Brain microvascular endothelial cell (primary cell): ENCODE results near the gene ZSWIM8.

Experiments used
- DNase-seq: peaks from one replicate; pipeline ENCODE4 v3.0.0-alpha.2; 2020
- H3K27ac ChIP-seq: fragments of 250-450 bp; sonication (Bioruptor Pico); 2 replicates; pipeline ENCODE4 v1.5.1; 2020; ENCODE audit warnings: mild to moderate bottlenecking, moderate library complexity
- H3K27me3 ChIP-seq: fragments of 250-450 bp; sonication (Bioruptor Pico); replicated peaks from 2 replicates; pipeline ENCODE4 v1.5.1; 2020; ENCODE audit warnings: mild to moderate bottlenecking
- H3K36me3 ChIP-seq: fragments of 250-450 bp; sonication (Bioruptor Pico); replicated peaks from 2 replicates; pipeline ENCODE4 v1.5.1; 2020; ENCODE audit warnings: mild to moderate bottlenecking
- H3K4me3 ChIP-seq: 2 replicates; pipeline ENCODE4 v1.5.1; 2011; ENCODE audit warnings: low read depth, mild to moderate bottlenecking, control low read depth, low read length, moderate library complexity
- CTCF ChIP-seq: IDR thresholded peaks from 2 replicates; pipeline ENCODE4 v1.5.1; 2011; ENCODE audit warnings: low read depth, mild to moderate bottlenecking, moderate library complexity, low read length, control low read depth, inconsistent platforms; ENCODE audit errors: missing control alignments
- in situ Hi-C: cut with HindIII; loops from 2 replicates; pipeline ENCODE4 v1.10.0; 2017; ENCODE audit warnings: low sequenced_read_pairs, low pct_ligation_motif_present

Gene ZSWIM8

GRCh38 chr10:73797324-73798025, 12.1 kb downstream of the ZSWIM8 start:
- H3K27ac ChIP-seq, result no peak overlapping the region
- no peaks in the 10 kb centered on the region for H3K27me3 ChIP-seq
- in situ Hi-C loops, result no loop called here
- H3K36me3 ChIP-seq, result peaks cover 92% of the 10 kb centered on the region
- TF ChIP-seq CTCF, result no peak
- no peak overlapping the region for H3K4me3 ChIP-seq
- DNase-seq, result no peak

GRCh38 chr10:73798087-73798486, 12.7 kb downstream of the ZSWIM8 start:
- in situ Hi-C loops, result no loop called here
- Histone ChIP-seq H3K27ac (no peak overlapping the region), H3K27me3 (no peaks in the 10 kb centered on the region), H3K4me3 (no peak overlapping the region), H3K36me3 (peaks cover 92% of the 10 kb centered on the region)
- TF ChIP-seq CTCF, result no peak
- DNase-seq, result no peak

- no peak for TF ChIP-seq CTCF
These were observed 13.6 kb downstream of the ZSWIM8 start for GRCh38 chr10:73798927-73799560.

GRCh38 chr10:73799899-73800559, 14.6 kb downstream of the ZSWIM8 start:
- no peak overlapping the region for H3K27ac ChIP-seq
- in situ Hi-C loops, result no loop called here
- no peak for DNase-seq
- H3K4me3 ChIP-seq, result no peak overlapping the region
- H3K27me3 ChIP-seq, result no peaks in the 10 kb centered on the region
- peaks cover 88% of the 10 kb centered on the region for H3K36me3 ChIP-seq
- no peak for TF ChIP-seq CTCF

More at GRCh38 chr10:73798927-73799560, 13.6 kb downstream of the ZSWIM8 start:
- H3K27ac ChIP-seq, result no peak overlapping the region
- no peak overlapping the region for H3K4me3 ChIP-seq
- no peaks in the 10 kb centered on the region for H3K27me3 ChIP-seq
- in situ Hi-C loops, result no loop called here
- peaks cover 90% of the 10 kb centered on the region for H3K36me3 ChIP-seq
- no peak for DNase-seq

- in situ Hi-C loops, result no loop called here
- Histone ChIP-seq H3K4me3 (no peak overlapping the region), H3K27me3 (no peaks in the 10 kb centered on the region), H3K27ac (no peak overlapping the region), H3K36me3 (peaks cover 89% of the 10 kb centered on the region)
- no peak for TF ChIP-seq CTCF
- no peak for DNase-seq
These were observed 15.3 kb downstream of the ZSWIM8 start for GRCh38 chr10:73800560-73801252.
